GM12878 (cell line): ENCODE measurements around the gene PTGER4. TPM values are rescaled to one million over a fixed set of nuclear protein-coding genes. Genes with fewer than 3 reads are reported as not detected.
"Not testable (repeated sequence)": the region's sequence is repeated elsewhere in the genome, so short reads cannot be mapped to it uniquely, and the experiment has no call there.

ENCODE experiments used
- ATAC-seq: fragments of 200-7000 bp; cut with Tn5 transposase; 3 replicates; pipeline ENCODE4 v1.9.1; 2020; ENCODE audit warnings: mild to moderate bottlenecking, moderate library complexity
- BruUV-seq: library from RNA; stranded (reverse); fragments of 400-500 nt; replicated peaks from 2 replicates; lab custom pipeline; 2021; lab: Mats Ljungman, UMichigan
- CTCF ChIA-PET: fragments of 300-600 bp; sonication (Branson Sonifier 250); formaldehyde crosslinking; extraction: SDS; loops from one replicate; lab custom pipeline; 2021; ENCODE audit warnings: inconsistent platforms; lab: Yijun Ruan, JAX
- POLR2A ChIA-PET: fragments of 350-600 bp; formaldehyde crosslinking; extraction: SDS; loops from one replicate; lab custom pipeline; 2021; ENCODE audit warnings: inconsistent platforms; lab: Charles Lee
- RAD21 ChIA-PET: fragments of 300-600 bp; sonication (Branson Sonifier 250); formaldehyde crosslinking; loops from one replicate; lab custom pipeline; 2023; ENCODE audit warnings: antibody characterized with exemption; ENCODE audit not compliant: unreplicated experiment; lab: Charles Lee
- SMC1A ChIA-PET: fragments of 300-600 bp; sonication (Branson Sonifier 250); formaldehyde crosslinking; loops from one replicate; lab custom pipeline; 2023; ENCODE audit not compliant: unreplicated experiment, uncharacterized antibody; lab: Charles Lee
- DNase-seq: peaks from one replicate; pipeline ENCODE4 v3.0.0-alpha.2; 2011; ENCODE audit warnings: low read depth, low spot score
- FAIRE-seq: peaks from 3 replicates; lab custom pipeline; 2011; peaks lifted over from hg19 to GRCh38; lab: Jason Lieb, UNC
- H2AFZ ChIP-seq: 2 replicates; pipeline ENCODE4 v1.6.0; 2011; ENCODE audit warnings: low read depth, low read length, control low read depth; ENCODE audit not compliant: control insufficient read depth
- H3K27ac ChIP-seq: 2 replicates; pipeline ENCODE4 v1.5.1; 2011; ENCODE audit warnings: control low read depth; ENCODE audit not compliant: control insufficient read depth, insufficient read depth
- H3K27me3 ChIP-seq, 2 experiments: replicated peaks in 1 of 2; 2 replicates each; pipeline versions ENCODE4 v1.6.0 to v1.6.1; 2011; ENCODE audit warnings: low read length in 1 of 2; ENCODE audit not compliant: control insufficient read depth in 2 of 2, insufficient read depth in 2 of 2
- H3K36me3 ChIP-seq, 2 experiments: 2 replicates each; pipeline ENCODE4 v1.5.1; 2011; ENCODE audit warnings: low read length in 1 of 2; ENCODE audit not compliant: control insufficient read depth in 2 of 2, insufficient read depth in 2 of 2
- H3K4me1 ChIP-seq: 2 replicates; pipeline ENCODE4 v1.6.1; 2011; ENCODE audit warnings: mild to moderate bottlenecking, low read length, moderate library complexity, mixed read lengths; ENCODE audit not compliant: control insufficient read depth, insufficient read depth
- H3K4me2 ChIP-seq: 2 replicates; pipeline ENCODE4 v1.6.0; 2011; ENCODE audit warnings: control low read depth; ENCODE audit not compliant: control insufficient read depth, insufficient read depth
- H3K4me3 ChIP-seq: fragments of 200-600 bp; sonication (generic); 2 replicates; pipeline ENCODE4 v1.5.1; 2016
- H3K79me2 ChIP-seq: 2 replicates; pipeline ENCODE4 v1.6.0; 2011; ENCODE audit warnings: low read length; ENCODE audit not compliant: control insufficient read depth, insufficient read depth
- H3K9ac ChIP-seq: 2 replicates; pipeline ENCODE4 v1.8.0; 2011; ENCODE audit warnings: low read length, control low read depth, mixed read lengths; ENCODE audit not compliant: control insufficient read depth, insufficient read depth
- H3K9me3 ChIP-seq: replicated peaks from 3 replicates; pipeline ENCODE4 v1.5.1; 2011; ENCODE audit warnings: mild to moderate bottlenecking, low read length; ENCODE audit not compliant: control insufficient read depth, insufficient read depth
- H4K20me1 ChIP-seq: 2 replicates; pipeline ENCODE4 v1.6.0; 2011; ENCODE audit not compliant: control insufficient read depth, insufficient read depth
- BCL11A ChIP-seq: IDR thresholded peaks from 2 replicates; pipeline ENCODE4 v1.6.1; 2011; ENCODE audit warnings: low read depth, low read length
- PAX8 ChIP-seq: fragments of 450-650 bp; IDR thresholded peaks from 2 replicates; pipeline ENCODE4 v1.6.1; 2017; ENCODE audit warnings: mild to moderate bottlenecking, moderate library complexity
- in situ Hi-C: fragments of 300-500 bp; cut with MboI; formaldehyde crosslinking; loops from 9 replicates; pipeline ENCODE4 v1.14.3; 2018; ENCODE audit warnings: mixed read lengths
- intact Hi-C: fragments of 100-400 bp; cut with micrococcal nuclease; formaldehyde crosslinking; loops from one replicate; pipeline ENCODE4 v1.14.2; 2022; ENCODE audit not compliant: unreplicated experiment
- polyA plus RNA-seq, 11 experiments: library from polyadenylated mRNA; depleted of rRNA in 4 of 11; unstranded in 6 of 11; stranded (reverse) in 5 of 11; fragments of >200 nt; fragmentation: Nextera tagmentation in 4 of 11; fragmentation: Illumina TruSeq in 1 of 11; extraction: Ambion mirVana in 4 of 11; extraction: Trizol in 1 of 11; gene quantifications; 1 replicate in 1 of 11; 2 replicates in 10 of 11; pipeline versions ENCODE4 v1.2.1 to v1.2.3, GENCODE V29; 2011 to 2016; ENCODE audit warnings: inconsistent platforms in 2 of 11, missing spikeins in 2 of 11, low read depth in 1 of 11
- total RNA-seq, 4 experiments: library from RNA; depleted of rRNA in 3 of 4; stranded (reverse); fragments of >200 nt in 3 of 4; fragmentation: Illumina TruSeq in 1 of 4; extraction: Trizol in 1 of 4; gene quantifications; 2 replicates each; pipeline versions ENCODE4 v1.2.1 to v1.2.3, GENCODE V29; 2013 to 2021

PTGER4 gene
- total and polyA plus RNA-seq, 10 of the 15 experiments (the other 5 are each of a cell fraction or from before 2014, with no cell fraction given): 0.15 to 3.7 (median 0.62) TPM

DNA sequence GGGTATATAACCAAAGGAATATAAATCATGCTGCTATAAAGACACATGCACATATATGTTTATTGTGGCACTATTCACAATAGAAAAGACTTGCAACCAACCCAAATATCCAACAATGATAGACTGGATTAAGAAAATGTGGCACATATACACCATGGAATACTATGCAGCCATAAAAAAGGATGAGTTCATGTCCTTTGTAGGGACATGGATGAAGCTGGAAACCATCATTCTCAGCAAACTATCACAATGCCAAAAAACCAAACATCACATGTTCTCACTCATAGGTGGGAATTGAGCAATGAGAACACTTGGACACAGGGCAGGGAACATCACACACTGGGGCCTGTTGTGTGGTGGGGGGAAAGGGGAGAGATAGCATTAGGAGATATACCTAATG lies 30.9 kb downstream of the PTGER4 start:
- H3K27ac ChIP-seq, H4K20me1 ChIP-seq, SMC1A ChIA-PET, FAIRE-seq, H3K4me2 ChIP-seq, H3K9me3 ChIP-seq, H3K36me3 ChIP-seq, H3K9ac ChIP-seq, H3K4me3 ChIP-seq, ATAC-seq, intact Hi-C loops, H2AFZ ChIP-seq, BruUV-seq, POLR2A ChIA-PET, RAD21 ChIA-PET, H3K4me1 ChIP-seq, H3K79me2 ChIP-seq, H3K27me3 ChIP-seq, in situ Hi-C loops, DNase-seq: not testable (repeated sequence)
- CTCF ChIA-PET: interaction anchor here (0.7 to 1.4 kb wide), 2 partner anchors 22 to 71 kb away, joined by 3 to 5 read pairs; no protein-coding TSS in a partner anchor

DNA sequence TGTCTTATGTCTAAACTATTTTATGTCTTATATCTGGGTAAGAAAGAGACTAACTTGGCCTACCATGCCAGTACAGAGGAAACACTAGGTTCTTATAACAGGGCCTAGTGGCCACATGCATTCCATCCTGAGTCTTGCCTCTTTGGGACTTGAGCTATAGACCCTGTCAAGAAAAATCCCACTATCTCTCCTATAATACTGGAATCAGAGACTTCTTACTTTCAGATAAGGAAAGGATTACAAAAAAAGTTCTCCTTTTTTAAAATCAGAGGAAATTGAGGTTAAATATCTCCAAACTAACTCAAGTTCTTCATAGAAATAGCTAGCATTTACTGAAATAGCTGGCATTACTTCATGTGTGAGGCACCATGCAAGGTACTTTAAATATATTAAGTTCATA lies 34.3 kb downstream of the PTGER4 start:
- no peak for TF ChIP-seq BCL11A
- TF ChIP-seq PAX8: no peak
- Histone ChIP-seq H3K4me3 (no peak overlapping the region), H4K20me1 (no peaks in the 10 kb centered on the region), H3K4me2 (no peak overlapping the region), H2AFZ (no peak overlapping the region), H3K4me1 (no peaks in the 10 kb centered on the region), H3K9ac (no peak overlapping the region), H3K27me3 (no peaks in the 10 kb centered on the region), H3K27ac (no peak overlapping the region), H3K36me3 (peaks cover 0 to 4% of the 10 kb centered on the region in 2 experiments; a peak in 1 of 4 replicates), H3K79me2 (no peaks in the 10 kb centered on the region), H3K9me3 (no peaks in the 10 kb centered on the region)
- SMC1A ChIA-PET: interaction anchor here (0.8 to 2.5 kb wide), 6 partner anchors 10 to 765 kb away, joined by 3 to 15 read pairs (median 4); no protein-coding TSS in a partner anchor
- DNase-seq: no peak
- POLR2A ChIA-PET: no interaction called here
- no peak for FAIRE-seq
- in situ Hi-C loops: no loop called here
- RAD21 ChIA-PET: interaction anchor here (0.6 to 1.9 kb wide), 4 partner anchors 16 to 998 kb away, joined by 3 to 4 read pairs (median 3); no protein-coding TSS in a partner anchor
- ATAC-seq: no peak
- no TSS peak for BruUV-seq
- intact Hi-C loops: no loop called here
- CTCF ChIA-PET: interaction anchor here (0.6 to 2.6 kb wide), 6 partner anchors 10 to 766 kb away, joined by 3 to 14 read pairs (median 3); no protein-coding TSS in a partner anchor
